K562 (cell line): ENCODE results near the gene CCDC33.

Experiments used
- ARNT ChIP-seq, 2 experiments: fragments of 450-650 bp; IDR thresholded peaks; 2 replicates each; pipeline ENCODE4 v1.6.1; 2016; ENCODE audit warnings: mild to moderate bottlenecking in 1 of 2
- BHLHE40 ChIP-seq: IDR thresholded peaks from 2 replicates; pipeline ENCODE4 v1.6.1; 2011; ENCODE audit warnings: low read length, improper control_type of control experiment
- DNMT1 ChIP-seq: fragments of 450-650 bp; IDR thresholded peaks from 2 replicates; pipeline ENCODE4 v1.6.1; 2016; ENCODE audit warnings: antibody characterized with exemption, mild to moderate bottlenecking
- NR2C2 ChIP-seq, 2 experiments: fragments of 200-800 bp in 1 of 2; sonication (Bioruptor generic) in 1 of 2; sonication (generic) in 1 of 2; formaldehyde crosslinking in 1 of 2; IDR thresholded peaks; 2 replicates each; pipeline versions ENCODE4 v1.6.1 to v1.8.0; 2016 to 2022; ENCODE audit warnings: mild to moderate bottlenecking in 1 of 2, missing compliant biosample characterization in 1 of 2, missing genetic modification characterization in 1 of 2, missing genetic modification reagents in 1 of 2
- SIN3A ChIP-seq, 2 experiments: fragments of 150-350 bp in 1 of 2; IDR thresholded peaks; 2 replicates each; pipeline ENCODE4 v1.6.1; 2011 to 2016; ENCODE audit warnings: borderline replicate concordance in 2 of 2, low read depth in 2 of 2, low read length in 2 of 2, mild to moderate bottlenecking in 2 of 2, moderate library complexity in 2 of 2; ENCODE audit not compliant: control insufficient read depth in 1 of 2
- U2AF2 ChIP-seq: fragments of 200-400 bp; formaldehyde crosslinking; optimal IDR thresholded peaks from 2 replicates; pipeline ENCODE3; 2017; ENCODE audit warnings: low read depth, mild to moderate bottlenecking, low read length
- ZNF589 ChIP-seq: fragments of 200-800 bp; sonication (Bioruptor generic); IDR thresholded peaks from 2 replicates; pipeline ENCODE4 v1.6.1; 2016; ENCODE audit warnings: low read depth, missing genetic modification characterization, missing compliant biosample characterization
- TF ChIP-seq, protein P1 (sequence below), 3 experiments: IDR thresholded peaks in 2 of 3; conservative IDR thresholded peaks in 1 of 3; 2 replicates each; pipeline ENCODE4 v1.5.1; 2011 to 2012; ENCODE audit warnings: low read length in 3 of 3, mild to moderate bottlenecking in 3 of 3, control low read depth in 2 of 3, improper control_type of control experiment in 1 of 3, inconsistent platforms in 1 of 3, low read depth in 1 of 3, mixed read lengths in 1 of 3, moderate library complexity in 1 of 3; ENCODE audit not compliant: insufficient read depth in 2 of 3
- TF ChIP-seq, protein P2 (sequence below): sonication (generic); formaldehyde crosslinking; IDR thresholded peaks from 2 replicates; pipeline ENCODE4 v1.8.1; 2022; ENCODE audit warnings: missing genetic modification reagents
- TF ChIP-seq, protein P3 (sequence below): IDR thresholded peaks from 3 replicates; pipeline ENCODE4 v1.6.1; 2011; ENCODE audit warnings: borderline replicate concordance, mild to moderate bottlenecking, moderate library complexity; ENCODE audit not compliant: insufficient read length; ENCODE audit errors: extremely low read depth

DNA sequence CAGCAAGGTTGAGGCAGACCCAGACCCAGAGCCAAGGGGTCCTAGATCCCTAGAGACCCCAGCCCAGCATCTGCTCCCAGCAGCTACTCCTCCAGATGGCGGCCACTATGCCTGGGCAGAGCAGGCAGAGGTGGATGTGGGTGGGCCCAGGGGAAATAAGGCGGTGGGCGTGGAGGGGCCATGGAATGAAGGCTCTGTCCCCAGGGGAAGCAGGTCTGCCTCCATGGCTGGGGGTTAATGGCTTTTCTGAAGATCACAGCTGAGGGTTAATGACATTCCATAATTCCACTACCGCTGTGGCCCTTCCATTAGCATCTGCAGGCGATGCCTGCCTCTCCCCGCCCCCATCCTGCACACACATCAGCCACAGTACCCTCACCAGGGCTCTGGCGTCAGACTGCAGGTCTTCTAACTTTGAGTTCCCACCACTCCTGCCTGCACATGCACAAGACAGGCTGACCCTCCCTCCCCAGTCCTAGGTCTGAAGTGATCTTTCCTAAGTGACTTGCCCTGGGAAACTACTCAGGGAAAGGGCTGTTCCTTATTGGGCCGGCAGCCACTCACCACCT, 41.2 kb downstream of the CCDC33 start:
- TF ChIP-seq ARNT (IDR thresholded peaks at IDR 0.05) = no peak
- TF ChIP-seq, protein P1, sequence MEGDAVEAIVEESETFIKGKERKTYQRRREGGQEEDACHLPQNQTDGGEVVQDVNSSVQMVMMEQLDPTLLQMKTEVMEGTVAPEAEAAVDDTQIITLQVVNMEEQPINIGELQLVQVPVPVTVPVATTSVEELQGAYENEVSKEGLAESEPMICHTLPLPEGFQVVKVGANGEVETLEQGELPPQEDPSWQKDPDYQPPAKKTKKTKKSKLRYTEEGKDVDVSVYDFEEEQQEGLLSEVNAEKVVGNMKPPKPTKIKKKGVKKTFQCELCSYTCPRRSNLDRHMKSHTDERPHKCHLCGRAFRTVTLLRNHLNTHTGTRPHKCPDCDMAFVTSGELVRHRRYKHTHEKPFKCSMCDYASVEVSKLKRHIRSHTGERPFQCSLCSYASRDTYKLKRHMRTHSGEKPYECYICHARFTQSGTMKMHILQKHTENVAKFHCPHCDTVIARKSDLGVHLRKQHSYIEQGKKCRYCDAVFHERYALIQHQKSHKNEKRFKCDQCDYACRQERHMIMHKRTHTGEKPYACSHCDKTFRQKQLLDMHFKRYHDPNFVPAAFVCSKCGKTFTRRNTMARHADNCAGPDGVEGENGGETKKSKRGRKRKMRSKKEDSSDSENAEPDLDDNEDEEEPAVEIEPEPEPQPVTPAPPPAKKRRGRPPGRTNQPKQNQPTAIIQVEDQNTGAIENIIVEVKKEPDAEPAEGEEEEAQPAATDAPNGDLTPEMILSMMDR (IDR thresholded peaks at IDR 0.05 in 2 of 3, conservative IDR thresholded peaks at IDR 0.05 in 1 of 3; ENCODE audit: insufficient read depth in 2 of 3, low read depth in 1 of 3, low read length in 3 of 3) = no peak
- no peak for TF ChIP-seq U2AF2
- TF ChIP-seq BHLHE40 = no peak
- TF ChIP-seq ZNF589 (CRISPR knock-in tag) = no peak
- TF ChIP-seq NR2C2 (CRISPR knock-in tag; IDR thresholded peaks at IDR 0.05) = no peak
- no peak for TF ChIP-seq NR2C2 (tag; IDR thresholded peaks at IDR 0.05)
- no peak for TF ChIP-seq DNMT1
- TF ChIP-seq SIN3A (IDR thresholded peaks at IDR 0.05; ENCODE audit: borderline replicate concordance in 2 of 2, control insufficient read depth in 1 of 2, low read depth in 2 of 2, low read length in 2 of 2) = no peak
- TF ChIP-seq, protein P2, sequence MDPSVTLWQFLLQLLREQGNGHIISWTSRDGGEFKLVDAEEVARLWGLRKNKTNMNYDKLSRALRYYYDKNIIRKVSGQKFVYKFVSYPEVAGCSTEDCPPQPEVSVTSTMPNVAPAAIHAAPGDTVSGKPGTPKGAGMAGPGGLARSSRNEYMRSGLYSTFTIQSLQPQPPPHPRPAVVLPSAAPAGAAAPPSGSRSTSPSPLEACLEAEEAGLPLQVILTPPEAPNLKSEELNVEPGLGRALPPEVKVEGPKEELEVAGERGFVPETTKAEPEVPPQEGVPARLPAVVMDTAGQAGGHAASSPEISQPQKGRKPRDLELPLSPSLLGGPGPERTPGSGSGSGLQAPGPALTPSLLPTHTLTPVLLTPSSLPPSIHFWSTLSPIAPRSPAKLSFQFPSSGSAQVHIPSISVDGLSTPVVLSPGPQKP = no peak
- TF ChIP-seq, protein P3, sequence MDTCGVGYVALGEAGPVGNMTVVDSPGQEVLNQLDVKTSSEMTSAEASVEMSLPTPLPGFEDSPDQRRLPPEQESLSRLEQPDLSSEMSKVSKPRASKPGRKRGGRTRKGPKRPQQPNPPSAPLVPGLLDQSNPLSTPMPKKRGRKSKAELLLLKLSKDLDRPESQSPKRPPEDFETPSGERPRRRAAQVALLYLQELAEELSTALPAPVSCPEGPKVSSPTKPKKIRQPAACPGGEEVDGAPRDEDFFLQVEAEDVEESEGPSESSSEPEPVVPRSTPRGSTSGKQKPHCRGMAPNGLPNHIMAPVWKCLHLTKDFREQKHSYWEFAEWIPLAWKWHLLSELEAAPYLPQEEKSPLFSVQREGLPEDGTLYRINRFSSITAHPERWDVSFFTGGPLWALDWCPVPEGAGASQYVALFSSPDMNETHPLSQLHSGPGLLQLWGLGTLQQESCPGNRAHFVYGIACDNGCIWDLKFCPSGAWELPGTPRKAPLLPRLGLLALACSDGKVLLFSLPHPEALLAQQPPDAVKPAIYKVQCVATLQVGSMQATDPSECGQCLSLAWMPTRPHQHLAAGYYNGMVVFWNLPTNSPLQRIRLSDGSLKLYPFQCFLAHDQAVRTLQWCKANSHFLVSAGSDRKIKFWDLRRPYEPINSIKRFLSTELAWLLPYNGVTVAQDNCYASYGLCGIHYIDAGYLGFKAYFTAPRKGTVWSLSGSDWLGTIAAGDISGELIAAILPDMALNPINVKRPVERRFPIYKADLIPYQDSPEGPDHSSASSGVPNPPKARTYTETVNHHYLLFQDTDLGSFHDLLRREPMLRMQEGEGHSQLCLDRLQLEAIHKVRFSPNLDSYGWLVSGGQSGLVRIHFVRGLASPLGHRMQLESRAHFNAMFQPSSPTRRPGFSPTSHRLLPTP = no peak
